HepG2 (cell line): Measurements from ENCODE around the gene SLC16A3. TPM values are rescaled to one million over a fixed set of nuclear protein-coding genes. Genes with fewer than 3 reads are reported as not detected.

Experiments
- ATAC-seq: fragments of 200-7000 bp; cut with Tn5 transposase; 3 replicates; pipeline ENCODE4 v1.9.1; 2020; ENCODE audit warnings: mild to moderate bottlenecking, moderate library complexity
- BruUV-seq: library from RNA; stranded (reverse); fragments of 400-500 nt; replicated peaks from 2 replicates; lab custom pipeline; 2021; lab: Mats Ljungman, UMichigan
- CTCF ChIA-PET: fragments of 300-600 bp; formaldehyde crosslinking; extraction: SDS; loops from one replicate; lab custom pipeline; 2021; ENCODE audit warnings: low total read pairs, inconsistent platforms, low intra/inter-chr PET ratio; lab: Yijun Ruan, JAX
- POLR2A ChIA-PET: fragments of 350-600 bp; sonication (Branson Sonifier 250); formaldehyde crosslinking; loops from one replicate; lab custom pipeline; 2020; ENCODE audit warnings: antibody characterized with exemption, inconsistent platforms; lab: Yijun Ruan, JAX
- DNase-seq: peaks from one replicate; pipeline ENCODE4 v3.0.0-alpha.2; 2015; ENCODE audit warnings: low spot score
- FAIRE-seq: peaks from 3 replicates; lab custom pipeline; 2011; peaks lifted over from hg19 to GRCh38; lab: Jason Lieb, UNC
- H2AFZ ChIP-seq: one replicate; pipeline ENCODE4 v1.6.1; 2011; ENCODE audit warnings: low read length, inconsistent platforms
- H3K27ac ChIP-seq: fragments of 300-600 bp; 3 replicates; pipeline ENCODE4 v1.8.0; 2011; ENCODE audit warnings: mixed run types, mild to moderate bottlenecking, mixed read lengths, low read length, inconsistent platforms; ENCODE audit not compliant: insufficient read depth; ENCODE audit errors: extremely low read length
- H3K27me3 ChIP-seq, 2 experiments: fragments of 200-600 bp in 1 of 2; 2 replicates in 1 of 2; 3 replicates in 1 of 2; pipeline versions ENCODE4 v1.6.0 to v1.8.0; 2011; ENCODE audit warnings: low read length in 2 of 2, mild to moderate bottlenecking in 2 of 2, moderate library complexity in 2 of 2, inconsistent platforms in 1 of 2; ENCODE audit not compliant: insufficient read depth in 2 of 2, control insufficient read depth in 1 of 2
- H3K36me3 ChIP-seq, 2 experiments: fragments of 200-600 bp in 1 of 2; replicated peaks in 1 of 2; 2 replicates in 1 of 2; 3 replicates in 1 of 2; pipeline versions ENCODE4 v1.5.1 to v1.8.0; 2011; ENCODE audit warnings: low read length in 2 of 2, inconsistent platforms in 1 of 2; ENCODE audit not compliant: insufficient read depth in 2 of 2, control insufficient read depth in 1 of 2
- H3K4me1 ChIP-seq: 2 replicates; pipeline ENCODE4 v1.5.1; 2012; ENCODE audit warnings: low read length, inconsistent platforms; ENCODE audit not compliant: insufficient read depth
- H3K4me2 ChIP-seq: 2 replicates; pipeline ENCODE4 v1.6.0; 2011; ENCODE audit warnings: low read depth, low read length, inconsistent platforms
- H3K4me3 ChIP-seq, 3 experiments: fragments of 200-600 bp in 1 of 3; sonication (generic), shearing (Covaris generic) in 1 of 3; replicated peaks in 1 of 3; 2 replicates each; pipeline ENCODE4 v1.5.1; 2011 to 2016; ENCODE audit warnings: low read length in 3 of 3, inconsistent platforms in 2 of 3, low read depth in 2 of 3, mild to moderate bottlenecking in 2 of 3, control low read depth in 1 of 3, mixed read lengths in 1 of 3; ENCODE audit not compliant: insufficient read depth in 1 of 3
- H3K79me2 ChIP-seq: one replicate; pipeline ENCODE4 v1.6.1; 2011; ENCODE audit warnings: low read length, inconsistent platforms; ENCODE audit not compliant: insufficient read depth
- H3K9ac ChIP-seq: 2 replicates; pipeline ENCODE4 v1.6.0; 2011; ENCODE audit warnings: mild to moderate bottlenecking, low read depth, low read length, inconsistent platforms; ENCODE audit not compliant: insufficient read depth
- H3K9me3 ChIP-seq: 2 replicates; pipeline ENCODE4 v1.5.1; 2012; ENCODE audit warnings: mild to moderate bottlenecking, low read length
- H4K20me1 ChIP-seq: 2 replicates; pipeline ENCODE4 v1.6.0; 2011; ENCODE audit warnings: inconsistent platforms, mild to moderate bottlenecking, low read length, moderate library complexity; ENCODE audit not compliant: insufficient read depth
- ATAD3A ChIP-seq: sonication (generic); formaldehyde crosslinking; IDR thresholded peaks from 2 replicates; pipeline ENCODE4 v1.4.0; 2020; ENCODE audit warnings: missing genetic modification reagents
- MEF2D ChIP-seq: sonication (generic); formaldehyde crosslinking; IDR thresholded peaks from 2 replicates; pipeline ENCODE4 v1.5.1; 2020; ENCODE audit warnings: mild to moderate bottlenecking, missing genetic modification reagents
- RAD21 ChIP-seq: fragments of 450-650 bp; formaldehyde crosslinking; IDR thresholded peaks from 2 replicates; pipeline ENCODE4 v1.5.0; 2020; ENCODE audit warnings: mild to moderate bottlenecking
- ZC3H13 ChIP-seq: sonication (generic); formaldehyde crosslinking; IDR thresholded peaks from 2 replicates; pipeline ENCODE4 v1.8.1; 2023; ENCODE audit warnings: mild to moderate bottlenecking, missing genetic modification reagents, moderate library complexity
- ZMYM3 ChIP-seq: sonication (generic); formaldehyde crosslinking; IDR thresholded peaks from 2 replicates; pipeline ENCODE4 v1.5.1; 2020; ENCODE audit warnings: mild to moderate bottlenecking, missing genetic modification reagents
- ZNF350 ChIP-seq: sonication (generic); formaldehyde crosslinking; IDR thresholded peaks from 2 replicates; pipeline ENCODE4 v1.4.0; 2020; ENCODE audit warnings: mild to moderate bottlenecking, low read depth, missing genetic modification reagents, borderline replicate concordance
- ZNF367 ChIP-seq: sonication (generic); formaldehyde crosslinking; IDR thresholded peaks from 2 replicates; pipeline ENCODE4 v1.4.0; 2020; ENCODE audit warnings: missing genetic modification reagents, borderline replicate concordance
- ZNF572 ChIP-seq: sonication (generic); formaldehyde crosslinking; IDR thresholded peaks from 2 replicates; pipeline ENCODE4 v1.5.1; 2020; ENCODE audit warnings: mild to moderate bottlenecking, missing genetic modification reagents
- WGBS: methylation state at CpG from one replicate; pipeline ENCODE4 v1.1.6; 2017; ENCODE audit warnings: low lambda C conversion rate; 5-methylcytosine and 5-hydroxymethylcytosine counted together
- in situ Hi-C: cut with HindIII; loops from 2 replicates; pipeline ENCODE4 v1.10.0; 2017; ENCODE audit warnings: low pct_unique_long_range_greater_than_20kb; ENCODE audit not compliant: extremely low pct_ligation_motif_present
- intact Hi-C: fragments of 100-400 bp; cut with micrococcal nuclease; formaldehyde crosslinking; loops from one replicate; pipeline ENCODE4 v1.10.0; 2022; ENCODE audit not compliant: unreplicated experiment
- polyA plus RNA-seq, 8 experiments: library from polyadenylated mRNA; depleted of rRNA in 3 of 8; stranded (reverse) in 7 of 8; unstranded in 1 of 8; fragments of >200 nt; fragmentation: Illumina TruSeq in 4 of 8; extraction: Trizol in 4 of 8; gene quantifications; 2 replicates each; pipeline versions ENCODE4 v1.2.1 to v1.2.3, GENCODE V29; 2011 to 2016; ENCODE audit warnings: low read depth in 4 of 8, missing spikeins in 1 of 8, mixed read lengths in 1 of 8; ENCODE audit not compliant: insufficient read depth in 1 of 8
- total RNA-seq, 5 experiments: library from RNA; depleted of rRNA; stranded (reverse); fragments of >200 nt; fragmentation: Illumina TruSeq; extraction: Trizol; gene quantifications; 2 replicates each; pipeline ENCODE4 v1.2.3, GENCODE V29; 2016; ENCODE audit warnings: low read depth in 1 of 5
- TF ChIP-seq, protein P1 (sequence below): sonication (generic); formaldehyde crosslinking; IDR thresholded peaks from 2 replicates; pipeline ENCODE4 v1.5.0; 2020; ENCODE audit warnings: mild to moderate bottlenecking, missing genetic modification reagents, borderline replicate concordance
- TF ChIP-seq, protein P2 (sequence below): IDR thresholded peaks from 2 replicates; pipeline ENCODE4 v1.6.1; 2016; ENCODE audit warnings: missing biosample characterization, missing genetic modification reagents, low read depth
- TF ChIP-seq, protein P3 (sequence below): sonication (generic); formaldehyde crosslinking; IDR thresholded peaks from 2 replicates; pipeline ENCODE4 v1.5.1; 2020; ENCODE audit warnings: mild to moderate bottlenecking, moderate library complexity, missing genetic modification reagents
- TF ChIP-seq, protein P4 (sequence below): sonication (generic); formaldehyde crosslinking; IDR thresholded peaks from 2 replicates; pipeline ENCODE4 v1.9.0; 2021; ENCODE audit warnings: mild to moderate bottlenecking, missing genetic modification reagents

The SLC16A3 gene
- total and polyA plus RNA-seq, 2 of the 13 experiments (the other 11 are each of a cell fraction or from before 2014, with no cell fraction given): 242 to 349 TPM

DNA sequence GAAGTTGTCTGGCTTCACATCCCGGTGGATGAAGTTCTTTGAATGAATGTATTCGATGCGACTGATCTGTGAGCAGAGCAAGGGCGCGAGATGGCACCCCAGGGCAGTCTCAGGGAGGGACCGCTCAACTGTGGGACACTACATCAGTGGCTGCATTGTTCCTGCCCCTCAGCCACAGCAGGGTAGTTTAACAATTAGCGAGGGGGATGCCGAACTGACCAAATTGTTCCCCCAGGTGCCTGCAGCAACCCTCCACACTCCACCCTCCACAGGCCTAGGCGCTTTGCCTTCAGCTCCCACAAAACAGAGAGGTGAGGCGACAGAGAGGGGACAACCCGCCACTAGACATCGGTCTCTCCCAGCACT lies 24.3 kb downstream of the SLC16A3 start:
- no TSS peak for BruUV-seq
- H3K27me3 ChIP-seq: no peaks in the 10 kb centered on the region
- H3K36me3 ChIP-seq: peaks cover 59 to 82% of the 10 kb centered on the region in 2 experiments
- CTCF ChIA-PET: no interaction called here
- over 99% methylated on average over 12 of the region's 12 CpGs for WGBS
- DNase-seq (no peak), FAIRE-seq (no peak), ATAC-seq (no peak)
- peaks cover 22% of the 10 kb centered on the region for H4K20me1 ChIP-seq
- H3K9ac ChIP-seq: no peak overlapping the region
- no peak overlapping the region for H3K4me3 ChIP-seq
- in situ Hi-C loops (no loop called here), intact Hi-C loops (no loop called here)
- H3K27ac ChIP-seq: no peak overlapping the region
- peaks cover 12% of the 10 kb centered on the region for H3K79me2 ChIP-seq
- no peaks in the 10 kb centered on the region for H3K4me1 ChIP-seq
- no peak overlapping the region for H2AFZ ChIP-seq
- POLR2A ChIA-PET: interaction anchor here (3.2 kb wide), 1 partner anchor 11 kb away, joined by 11 read pairs; no protein-coding TSS in a partner anchor
- H3K4me2 ChIP-seq: no peak overlapping the region
- H3K9me3 ChIP-seq: no peaks in the 10 kb centered on the region
- TF ChIP-seq ZNF367 (CRISPR knock-in tag) (no peak), ZNF572 (CRISPR knock-in tag) (peak; percentile 86; the same call in 1 of the 2 replicates), ZC3H13 (CRISPR knock-in tag) (peak; percentile 54; the same call in 1 of the 2 replicates), ZMYM3 (CRISPR knock-in tag) (no peak), MEF2D (no peak), ATAD3A (no peak), ZNF350 (CRISPR knock-in tag) (no peak), RAD21 (0 out of 2 replicates have a peak, but pooled peaks have one; percentile 11)
- TF ChIP-seq, protein P1, sequence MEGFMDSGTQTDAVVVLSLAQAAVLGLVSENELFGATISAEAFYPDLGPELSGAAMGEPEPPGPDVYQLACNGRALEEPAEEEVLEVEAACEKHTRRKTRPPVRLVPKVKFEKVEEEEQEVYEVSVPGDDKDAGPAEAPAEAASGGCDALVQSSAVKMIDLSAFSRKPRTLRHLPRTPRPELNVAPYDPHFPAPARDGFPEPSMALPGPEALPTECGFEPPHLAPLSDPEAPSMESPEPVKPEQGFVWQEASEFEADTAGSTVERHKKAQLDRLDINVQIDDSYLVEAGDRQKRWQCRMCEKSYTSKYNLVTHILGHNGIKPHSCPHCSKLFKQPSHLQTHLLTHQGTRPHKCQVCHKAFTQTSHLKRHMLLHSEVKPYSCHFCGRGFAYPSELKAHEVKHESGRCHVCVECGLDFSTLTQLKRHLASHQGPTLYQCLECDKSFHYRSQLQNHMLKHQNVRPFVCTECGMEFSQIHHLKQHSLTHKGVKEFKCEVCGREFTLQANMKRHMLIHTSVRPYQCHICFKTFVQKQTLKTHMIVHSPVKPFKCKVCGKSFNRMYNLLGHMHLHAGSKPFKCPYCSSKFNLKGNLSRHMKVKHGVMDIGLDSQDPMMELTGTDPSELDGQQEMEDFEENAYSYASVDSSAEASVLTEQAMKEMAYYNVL: no peak
- TF ChIP-seq, protein P2, sequence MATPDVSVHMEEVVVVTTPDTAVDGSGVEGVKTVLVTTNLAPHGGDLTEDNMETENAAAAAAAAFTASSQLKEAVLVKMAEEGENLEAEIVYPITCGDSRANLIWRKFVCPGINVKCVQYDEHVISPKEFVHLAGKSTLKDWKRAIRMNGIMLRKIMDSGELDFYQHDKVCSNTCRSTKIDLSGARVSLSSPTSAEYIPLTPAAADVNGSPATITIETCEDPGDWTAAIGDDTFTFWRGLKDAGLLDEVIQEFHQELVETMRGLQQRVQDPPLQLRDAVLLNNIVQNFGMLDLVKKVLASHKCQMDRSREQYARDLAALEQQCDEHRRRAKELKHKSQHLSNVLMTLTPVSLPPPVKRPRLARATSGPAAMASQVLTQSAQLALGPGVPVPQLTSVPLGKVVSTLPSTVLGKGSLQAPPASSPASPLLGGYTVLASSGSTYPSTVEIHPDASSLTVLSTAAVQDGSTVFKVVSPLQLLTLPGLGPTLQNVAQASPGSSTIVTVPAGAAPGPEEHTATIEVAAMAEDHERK: no peak
- TF ChIP-seq, protein P3, sequence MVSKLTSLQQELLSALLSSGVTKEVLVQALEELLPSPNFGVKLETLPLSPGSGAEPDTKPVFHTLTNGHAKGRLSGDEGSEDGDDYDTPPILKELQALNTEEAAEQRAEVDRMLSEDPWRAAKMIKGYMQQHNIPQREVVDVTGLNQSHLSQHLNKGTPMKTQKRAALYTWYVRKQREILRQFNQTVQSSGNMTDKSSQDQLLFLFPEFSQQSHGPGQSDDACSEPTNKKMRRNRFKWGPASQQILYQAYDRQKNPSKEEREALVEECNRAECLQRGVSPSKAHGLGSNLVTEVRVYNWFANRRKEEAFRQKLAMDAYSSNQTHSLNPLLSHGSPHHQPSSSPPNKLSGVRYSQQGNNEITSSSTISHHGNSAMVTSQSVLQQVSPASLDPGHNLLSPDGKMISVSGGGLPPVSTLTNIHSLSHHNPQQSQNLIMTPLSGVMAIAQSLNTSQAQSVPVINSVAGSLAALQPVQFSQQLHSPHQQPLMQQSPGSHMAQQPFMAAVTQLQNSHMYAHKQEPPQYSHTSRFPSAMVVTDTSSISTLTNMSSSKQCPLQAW (CRISPR knock-in tag): 0 out of 2 replicates have a peak, but pooled peaks have one; percentile 40
- TF ChIP-seq, protein P4, sequence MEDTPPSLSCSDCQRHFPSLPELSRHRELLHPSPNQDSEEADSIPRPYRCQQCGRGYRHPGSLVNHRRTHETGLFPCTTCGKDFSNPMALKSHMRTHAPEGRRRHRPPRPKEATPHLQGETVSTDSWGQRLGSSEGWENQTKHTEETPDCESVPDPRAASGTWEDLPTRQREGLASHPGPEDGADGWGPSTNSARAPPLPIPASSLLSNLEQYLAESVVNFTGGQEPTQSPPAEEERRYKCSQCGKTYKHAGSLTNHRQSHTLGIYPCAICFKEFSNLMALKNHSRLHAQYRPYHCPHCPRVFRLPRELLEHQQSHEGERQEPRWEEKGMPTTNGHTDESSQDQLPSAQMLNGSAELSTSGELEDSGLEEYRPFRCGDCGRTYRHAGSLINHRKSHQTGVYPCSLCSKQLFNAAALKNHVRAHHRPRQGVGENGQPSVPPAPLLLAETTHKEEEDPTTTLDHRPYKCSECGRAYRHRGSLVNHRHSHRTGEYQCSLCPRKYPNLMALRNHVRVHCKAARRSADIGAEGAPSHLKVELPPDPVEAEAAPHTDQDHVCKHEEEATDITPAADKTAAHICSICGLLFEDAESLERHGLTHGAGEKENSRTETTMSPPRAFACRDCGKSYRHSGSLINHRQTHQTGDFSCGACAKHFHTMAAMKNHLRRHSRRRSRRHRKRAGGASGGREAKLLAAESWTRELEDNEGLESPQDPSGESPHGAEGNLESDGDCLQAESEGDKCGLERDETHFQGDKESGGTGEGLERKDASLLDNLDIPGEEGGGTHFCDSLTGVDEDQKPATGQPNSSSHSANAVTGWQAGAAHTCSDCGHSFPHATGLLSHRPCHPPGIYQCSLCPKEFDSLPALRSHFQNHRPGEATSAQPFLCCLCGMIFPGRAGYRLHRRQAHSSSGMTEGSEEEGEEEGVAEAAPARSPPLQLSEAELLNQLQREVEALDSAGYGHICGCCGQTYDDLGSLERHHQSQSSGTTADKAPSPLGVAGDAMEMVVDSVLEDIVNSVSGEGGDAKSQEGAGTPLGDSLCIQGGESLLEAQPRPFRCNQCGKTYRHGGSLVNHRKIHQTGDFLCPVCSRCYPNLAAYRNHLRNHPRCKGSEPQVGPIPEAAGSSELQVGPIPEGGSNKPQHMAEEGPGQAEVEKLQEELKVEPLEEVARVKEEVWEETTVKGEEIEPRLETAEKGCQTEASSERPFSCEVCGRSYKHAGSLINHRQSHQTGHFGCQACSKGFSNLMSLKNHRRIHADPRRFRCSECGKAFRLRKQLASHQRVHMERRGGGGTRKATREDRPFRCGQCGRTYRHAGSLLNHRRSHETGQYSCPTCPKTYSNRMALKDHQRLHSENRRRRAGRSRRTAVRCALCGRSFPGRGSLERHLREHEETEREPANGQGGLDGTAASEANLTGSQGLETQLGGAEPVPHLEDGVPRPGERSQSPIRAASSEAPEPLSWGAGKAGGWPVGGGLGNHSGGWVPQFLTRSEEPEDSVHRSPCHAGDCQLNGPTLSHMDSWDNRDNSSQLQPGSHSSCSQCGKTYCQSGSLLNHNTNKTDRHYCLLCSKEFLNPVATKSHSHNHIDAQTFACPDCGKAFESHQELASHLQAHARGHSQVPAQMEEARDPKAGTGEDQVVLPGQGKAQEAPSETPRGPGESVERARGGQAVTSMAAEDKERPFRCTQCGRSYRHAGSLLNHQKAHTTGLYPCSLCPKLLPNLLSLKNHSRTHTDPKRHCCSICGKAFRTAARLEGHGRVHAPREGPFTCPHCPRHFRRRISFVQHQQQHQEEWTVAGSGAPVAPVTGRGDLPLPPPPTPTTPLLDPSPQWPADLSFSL: no peak
